Peyer's patch (tissue), 4 donors: ENCODE data around the gene ZNF629.

Experiments used
- CTCF ChIP-seq, 6 experiments: fragments of 450-650 bp in 4 of 6; fragments of 200-600 bp in 2 of 6; sonication (generic) in 1 of 6; IDR thresholded peaks; one replicate each; pipeline ENCODE4 v1.5.1; 2017 to 2019; ENCODE audit warnings: antibody characterized with exemption in 6 of 6, mild to moderate bottlenecking in 3 of 6, moderate library complexity in 1 of 6
- POLR2A ChIP-seq, 2 donors: fragments of 450-650 bp; IDR thresholded peaks; one replicate each; pipeline ENCODE4 v1.5.1; 2017; ENCODE audit warnings: antibody characterized with exemption in 2 of 2, mild to moderate bottlenecking in 2 of 2, moderate library complexity in 2 of 2

GRCh38 chr16:30764086-30764485, 22.9 kb downstream of the ZNF629 start:
- TF ChIP-seq CTCF (IDR thresholded peaks at IDR 0.05), result no peak
- no peak for TF ChIP-seq POLR2A (IDR thresholded peaks at IDR 0.05)
